NK-92 (cell line): ENCODE data around the gene AEBP1.

Experiments
- DNase-seq: peaks from one replicate; lab custom pipeline; 2025; ENCODE audit not compliant: unreplicated experiment; lab: John Stamatoyannopoulos, UW

Gene AEBP1

DNA sequence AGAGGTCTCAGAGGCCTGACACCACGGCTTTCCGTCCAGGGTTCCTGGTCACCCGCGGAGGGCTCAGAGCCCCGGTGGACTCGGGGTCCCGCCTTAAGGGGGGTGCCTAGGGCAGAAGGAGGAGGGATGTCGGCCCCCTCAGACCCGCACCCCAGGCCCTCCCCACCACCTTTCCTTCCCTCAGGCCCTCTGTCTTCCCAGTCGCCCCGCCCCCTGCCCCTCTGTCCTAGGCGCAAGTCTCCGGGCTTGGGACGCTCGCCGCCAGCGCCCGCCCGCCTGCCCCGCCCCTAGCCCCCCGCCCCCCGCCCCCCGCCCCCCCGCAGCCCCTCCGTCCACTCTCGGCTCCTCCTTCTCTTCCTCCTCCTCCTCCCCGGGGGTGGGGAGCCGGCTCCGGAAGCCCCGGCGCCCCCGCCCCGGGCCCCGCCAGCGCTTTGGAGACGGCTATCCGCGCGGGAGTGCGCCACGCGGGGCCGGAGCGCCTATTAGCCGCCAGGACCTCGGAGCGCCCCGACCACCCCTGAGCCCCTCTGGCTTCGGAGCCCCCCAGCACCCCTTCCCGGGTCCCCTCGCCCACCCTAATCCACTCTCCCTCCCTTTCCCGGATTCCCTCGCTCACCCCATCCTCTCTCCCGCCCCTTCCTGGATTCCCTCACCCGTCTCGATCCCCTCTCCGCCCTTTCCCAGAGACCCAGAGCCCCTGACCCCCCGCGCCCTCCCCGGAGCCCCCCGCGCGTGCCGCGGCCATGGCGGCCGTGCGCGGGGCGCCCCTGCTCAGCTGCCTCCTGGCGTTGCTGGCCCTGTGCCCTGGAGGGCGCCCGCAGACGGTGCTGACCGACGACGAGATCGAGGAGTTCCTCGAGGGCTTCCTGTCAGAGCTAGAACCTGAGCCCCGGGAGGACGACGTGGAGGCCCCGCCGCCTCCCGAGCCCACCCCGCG, at the start of gene AEBP1:
Gene AEBP1, plus strand, starts transcription at position 423 of the 937 bp plus-strand sequence. Its CDS starts 321 bp downstream, at position 744.
- DNase-seq, result no peak

DNA sequence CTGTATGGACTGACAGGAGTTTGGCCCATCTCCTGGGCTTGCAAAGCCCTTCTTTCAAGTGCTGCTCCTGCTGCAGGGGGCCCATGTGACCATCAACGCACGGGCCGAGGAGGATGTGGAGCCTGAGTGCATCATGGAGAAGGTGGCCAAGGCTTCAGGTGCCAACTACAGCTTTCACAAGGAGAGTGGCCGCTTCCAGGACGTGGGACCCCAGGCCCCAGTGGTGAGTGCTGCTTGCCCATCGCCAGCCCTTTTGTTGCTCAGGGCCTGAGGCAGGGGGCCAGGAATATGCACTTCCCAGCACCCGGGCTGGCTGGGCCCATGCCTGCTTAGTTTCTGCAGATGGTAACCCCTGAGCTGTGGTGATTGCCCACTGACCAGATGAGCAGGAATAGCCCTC, 47.5 kb upstream of the AEBP1 start:
- DNase-seq, result no peak

DNA sequence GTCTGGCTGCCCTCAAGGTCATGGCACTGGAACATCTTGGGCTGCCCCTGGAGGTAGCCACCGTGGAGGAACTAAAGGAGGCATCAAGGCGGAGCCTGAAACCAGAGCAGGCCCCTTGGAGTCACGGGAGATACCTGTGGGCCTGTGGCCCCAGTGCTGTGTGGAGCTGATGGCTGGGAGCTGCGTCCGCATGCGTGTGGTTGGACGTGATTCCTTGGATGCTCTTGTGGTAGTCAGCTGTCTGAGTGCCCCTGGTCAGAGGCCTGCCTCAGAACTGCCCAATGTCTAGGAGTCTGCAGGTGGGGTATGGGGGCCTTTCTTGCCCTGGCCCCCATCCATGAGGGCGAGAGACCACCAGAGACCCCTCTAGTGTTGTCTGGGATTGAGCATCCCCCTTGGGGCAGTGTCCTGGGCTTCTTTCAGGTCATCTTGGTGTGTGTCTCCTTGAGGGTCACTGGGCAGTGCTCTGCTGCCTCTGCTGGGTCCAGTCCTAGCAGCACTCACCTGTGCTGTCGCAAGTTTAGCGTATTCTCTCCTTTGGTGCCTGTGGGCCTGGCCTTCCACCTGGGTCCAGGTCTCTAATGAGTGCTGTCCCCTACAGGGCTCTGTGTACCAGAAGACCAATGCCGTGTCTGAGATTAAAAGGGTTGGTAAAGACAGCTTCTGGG, 46.8 kb upstream of the AEBP1 start:
- no peak for DNase-seq

DNA sequence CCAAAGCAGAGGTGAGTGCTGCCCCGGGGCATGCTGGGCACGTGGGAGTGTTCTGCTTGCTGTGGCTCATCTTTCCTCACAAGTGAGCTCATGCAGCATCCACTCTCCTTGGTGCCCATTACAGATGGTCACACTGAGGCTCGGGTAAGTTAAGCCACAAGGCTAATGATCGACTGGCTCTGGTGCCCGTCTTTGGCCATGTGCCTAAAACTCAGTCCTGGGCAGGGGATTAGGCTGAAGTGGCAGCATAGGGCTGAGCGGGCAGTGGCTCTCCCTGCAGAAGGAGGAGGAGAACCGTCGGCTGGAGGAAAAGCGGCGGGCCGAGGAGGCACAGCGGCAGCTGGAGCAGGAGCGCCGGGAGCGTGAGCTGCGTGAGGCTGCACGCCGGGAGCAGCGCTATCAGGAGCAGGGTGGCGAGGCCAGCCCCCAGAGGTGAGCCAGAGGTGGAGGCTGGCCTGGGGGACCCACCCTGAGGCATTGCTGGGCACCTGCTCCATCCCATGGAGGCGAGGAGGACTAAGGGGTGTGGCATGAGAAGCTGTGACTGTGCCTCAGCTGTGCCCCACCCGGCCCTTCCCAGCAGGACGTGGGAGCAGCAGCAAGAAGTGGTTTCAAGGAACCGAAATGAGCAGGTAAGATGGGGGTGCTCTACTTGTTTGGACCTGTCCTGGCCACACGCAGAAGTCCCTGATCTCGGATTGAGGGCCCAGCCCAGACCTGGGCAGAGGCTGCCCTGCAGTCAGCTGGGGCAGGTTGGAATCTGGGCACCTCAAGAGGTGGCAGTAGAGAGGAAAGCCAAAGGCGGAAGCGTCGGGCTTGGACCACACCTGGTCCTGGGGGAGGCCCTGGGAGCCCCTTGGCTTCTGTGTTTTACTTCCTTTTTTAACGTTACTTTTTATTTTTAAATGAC, 46.0 kb upstream of the AEBP1 start:
- DNase-seq, result no peak

DNA sequence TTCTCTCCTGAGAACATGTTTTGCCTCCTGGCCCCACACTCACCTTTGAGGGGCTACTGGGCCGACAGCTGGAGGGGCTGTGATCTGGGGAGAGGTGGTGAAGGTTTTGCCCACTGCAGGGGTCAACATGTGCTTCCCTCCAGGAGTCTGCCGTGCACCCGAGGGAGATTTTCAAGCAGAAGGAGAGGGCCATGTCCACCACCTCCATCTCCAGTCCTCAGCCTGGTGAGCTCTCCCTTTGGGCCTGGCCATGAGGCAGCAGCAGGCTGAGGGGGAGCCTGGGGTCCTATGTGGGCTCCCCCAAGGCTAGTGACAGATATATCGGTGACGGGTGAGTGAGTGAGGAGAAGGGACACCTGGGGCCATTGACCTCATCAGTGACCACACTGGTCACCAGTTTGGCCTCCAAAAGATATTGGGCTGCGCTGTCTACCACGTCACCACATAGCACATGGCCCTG, 45.4 kb upstream of the AEBP1 start:
- DNase-seq, result no peak

DNA sequence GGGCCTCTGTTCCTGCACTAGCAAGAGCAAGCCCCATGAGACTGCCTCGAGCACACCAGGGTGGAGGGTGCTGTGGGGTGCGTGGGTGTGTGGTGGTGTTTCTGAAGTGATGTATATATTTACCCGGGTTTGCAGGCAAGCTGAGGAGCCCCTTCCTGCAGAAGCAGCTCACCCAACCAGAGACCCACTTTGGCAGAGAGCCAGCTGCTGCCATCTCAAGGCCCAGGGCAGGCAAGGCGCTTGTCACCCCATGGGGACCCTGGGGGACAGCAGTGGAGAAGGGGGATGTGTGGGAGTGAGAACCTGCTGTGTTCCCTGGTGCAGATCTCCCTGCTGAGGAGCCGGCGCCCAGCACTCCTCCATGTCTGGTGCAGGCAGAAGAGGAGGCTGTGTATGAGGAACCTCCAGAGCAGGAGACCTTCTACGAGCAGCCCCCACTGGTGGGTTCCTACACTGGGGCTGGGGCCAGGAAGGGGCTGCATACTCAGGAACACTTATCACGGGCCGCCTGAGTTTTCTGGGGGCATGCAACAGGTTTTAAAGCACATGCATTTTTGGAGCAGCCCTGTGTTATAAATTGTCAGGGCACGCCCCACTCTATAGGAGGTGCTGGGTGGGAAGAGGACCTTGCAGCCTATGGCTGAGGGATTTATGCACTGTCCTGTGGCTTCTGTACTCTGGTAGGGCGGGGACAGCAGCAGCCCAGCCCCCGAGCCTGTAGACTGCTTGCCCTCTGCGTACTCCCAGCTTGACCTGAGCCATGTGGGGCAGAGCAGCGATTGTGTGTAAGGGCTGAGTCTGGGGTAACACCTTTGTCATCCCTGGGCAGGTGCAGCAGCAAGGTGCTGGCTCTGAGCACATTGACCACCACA, 44.7 kb upstream of the AEBP1 start:
- DNase-seq, result no peak

DNA sequence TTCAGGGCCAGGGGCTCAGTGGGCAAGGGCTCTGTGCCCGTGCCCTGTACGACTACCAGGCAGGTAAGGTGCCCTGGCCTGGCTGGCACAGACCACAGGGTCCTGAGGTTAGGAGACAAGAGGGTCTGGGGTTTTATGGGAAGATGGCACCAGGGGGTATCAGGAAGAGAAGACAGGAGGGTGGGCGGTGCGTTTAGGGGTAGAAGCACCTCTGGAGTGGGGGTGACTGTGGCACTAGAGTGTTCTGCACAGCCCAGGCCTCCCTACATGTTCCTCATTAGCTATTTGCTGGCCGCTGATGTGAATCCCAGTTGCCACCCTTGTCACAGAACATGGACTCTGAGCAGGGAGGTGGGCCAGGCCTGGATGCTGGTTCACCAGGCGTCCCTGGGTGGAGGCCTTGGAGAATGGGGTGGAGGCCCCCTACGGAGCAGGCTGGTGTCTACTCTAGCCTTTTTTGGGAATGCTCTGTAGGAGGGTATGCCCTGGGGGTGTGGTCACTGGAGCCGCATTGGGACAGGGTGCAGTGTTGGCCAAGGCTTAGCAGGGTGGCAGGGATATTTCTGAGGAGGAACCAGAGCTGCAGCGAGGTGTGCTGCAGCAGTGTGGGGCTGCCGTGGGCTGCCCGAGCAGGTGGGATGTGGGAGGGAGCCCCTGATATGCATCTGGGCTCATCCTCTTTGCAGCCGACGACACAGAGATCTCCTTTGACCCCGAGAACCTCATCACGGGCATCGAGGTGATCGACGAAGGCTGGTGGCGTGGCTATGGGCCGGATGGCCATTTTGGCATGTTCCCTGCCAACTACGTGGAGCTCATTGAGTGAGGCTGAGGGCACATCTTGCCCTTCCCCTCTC, 43.8 kb upstream of the AEBP1 start:
- no peak for DNase-seq

DNA sequence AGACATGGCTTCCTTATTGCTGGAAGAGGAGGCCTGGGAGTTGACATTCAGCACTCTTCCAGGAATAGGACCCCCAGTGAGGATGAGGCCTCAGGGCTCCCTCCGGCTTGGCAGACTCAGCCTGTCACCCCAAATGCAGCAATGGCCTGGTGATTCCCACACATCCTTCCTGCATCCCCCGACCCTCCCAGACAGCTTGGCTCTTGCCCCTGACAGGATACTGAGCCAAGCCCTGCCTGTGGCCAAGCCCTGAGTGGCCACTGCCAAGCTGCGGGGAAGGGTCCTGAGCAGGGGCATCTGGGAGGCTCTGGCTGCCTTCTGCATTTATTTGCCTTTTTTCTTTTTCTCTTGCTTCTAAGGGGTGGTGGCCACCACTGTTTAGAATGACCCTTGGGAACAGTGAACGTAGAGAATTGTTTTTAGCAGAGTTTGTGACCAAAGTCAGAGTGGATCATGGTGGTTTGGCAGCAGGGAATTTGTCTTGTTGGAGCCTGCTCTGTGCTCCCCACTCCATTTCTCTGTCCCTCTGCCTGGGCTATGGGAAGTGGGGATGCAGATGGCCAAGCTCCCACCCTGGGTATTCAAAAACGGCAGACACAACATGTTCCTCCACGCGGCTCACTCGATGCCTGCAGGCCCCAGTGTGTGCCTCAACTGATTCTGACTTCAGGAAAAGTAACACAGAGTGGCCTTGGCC, 43.0 kb upstream of the AEBP1 start:
- DNase-seq, result no peak

DNA sequence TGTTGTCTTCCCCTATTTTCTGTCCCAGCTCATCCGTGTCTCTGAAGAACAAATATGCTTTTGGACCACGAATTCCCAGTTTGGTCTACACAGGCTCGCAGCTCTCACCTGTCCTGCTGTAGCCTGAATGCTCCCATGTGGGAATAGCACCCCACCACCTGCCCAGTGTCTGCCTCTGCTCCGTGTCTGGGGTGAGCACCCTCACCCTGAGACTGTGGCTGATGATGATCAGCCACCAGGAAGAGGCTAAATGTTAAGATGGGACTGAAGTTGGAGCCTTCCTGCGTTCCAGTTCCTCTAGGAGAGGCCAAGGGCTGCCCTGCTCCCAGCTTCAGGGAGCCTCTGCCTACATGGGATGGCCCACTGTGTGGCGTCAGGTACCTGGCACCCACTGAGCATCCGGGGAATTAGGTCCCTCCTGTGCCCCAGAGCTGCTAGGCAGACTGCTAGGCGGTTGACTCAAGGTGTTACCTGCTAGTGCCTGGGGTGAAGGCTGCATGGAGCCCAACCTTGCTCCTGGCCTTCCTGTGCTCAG, 42.4 kb upstream of the AEBP1 start:
- DNase-seq, result no peak

DNA sequence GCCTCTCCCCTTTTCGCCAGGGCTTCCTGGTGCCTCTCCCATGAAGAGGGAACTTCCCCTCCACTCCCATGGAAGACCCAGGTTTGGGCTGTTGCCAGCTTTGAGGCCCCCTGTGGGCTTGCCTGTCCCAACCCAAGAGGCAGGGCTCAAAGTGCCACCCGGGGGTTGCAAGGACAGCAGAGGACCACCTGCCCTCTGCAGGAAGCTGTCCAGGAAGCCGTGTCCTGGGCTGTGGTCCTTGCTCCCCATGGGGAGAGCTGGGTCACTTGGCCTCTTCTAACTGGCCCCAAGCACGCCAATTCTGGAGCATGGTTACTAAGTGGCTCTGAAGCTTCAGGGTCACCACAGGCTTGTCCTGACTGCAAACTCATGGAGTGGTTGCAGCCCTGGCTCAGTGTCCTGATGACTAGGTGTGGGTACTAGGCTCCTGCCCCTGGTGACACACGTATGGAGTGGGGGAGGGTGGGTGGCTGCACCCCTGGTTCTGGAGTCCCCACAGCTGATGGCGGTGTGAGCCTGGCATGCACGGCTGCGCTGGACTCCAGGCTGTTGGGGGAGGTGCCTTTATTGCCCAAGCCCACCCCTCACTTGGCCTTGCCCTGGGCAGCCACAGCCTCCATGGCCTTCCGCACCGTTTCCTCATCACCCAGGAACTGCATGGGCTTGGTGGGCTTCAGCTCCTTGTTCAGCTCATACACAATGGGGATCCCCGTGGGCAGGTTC, 41.8 kb upstream of the AEBP1 start:
- DNase-seq, result no peak

DNA sequence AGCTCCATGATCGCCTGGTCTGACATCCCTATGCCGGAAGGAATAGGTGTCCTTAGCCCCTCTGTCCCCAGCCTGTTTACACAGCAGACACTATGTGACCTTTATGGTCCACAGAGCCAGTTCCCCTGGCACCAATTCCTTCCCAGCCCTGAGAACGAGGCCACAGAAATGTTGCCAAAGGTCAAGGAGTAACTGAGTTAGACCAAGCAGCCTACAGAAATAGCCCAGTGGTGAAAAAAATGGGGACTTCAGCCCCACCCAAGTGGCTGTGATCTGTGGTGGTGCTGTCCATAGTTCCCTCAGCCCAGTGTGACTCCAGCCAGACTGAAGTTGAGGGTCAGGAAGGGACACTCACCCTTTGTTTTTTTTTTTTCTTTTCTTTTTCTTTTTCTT, 41.2 kb upstream of the AEBP1 start:
- no peak for DNase-seq

DNA sequence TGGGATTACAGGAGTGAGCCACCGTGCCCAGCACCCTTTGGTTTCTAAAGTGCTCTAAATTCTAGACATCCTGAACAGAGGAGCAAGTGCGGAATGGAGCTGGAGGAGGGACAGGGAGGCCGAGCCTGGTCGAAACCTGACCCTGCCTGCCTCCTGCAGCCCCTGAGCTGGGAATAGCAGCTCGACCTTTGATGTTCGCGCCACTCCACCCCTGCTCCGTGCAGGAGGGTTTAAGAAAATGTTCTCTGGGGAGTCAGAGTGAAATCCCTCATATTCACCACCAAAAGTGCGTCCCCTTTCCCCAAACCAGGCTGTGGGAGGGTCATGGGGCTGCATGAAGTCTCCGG, 40.6 kb upstream of the AEBP1 start:
- DNase-seq, result no peak

DNA sequence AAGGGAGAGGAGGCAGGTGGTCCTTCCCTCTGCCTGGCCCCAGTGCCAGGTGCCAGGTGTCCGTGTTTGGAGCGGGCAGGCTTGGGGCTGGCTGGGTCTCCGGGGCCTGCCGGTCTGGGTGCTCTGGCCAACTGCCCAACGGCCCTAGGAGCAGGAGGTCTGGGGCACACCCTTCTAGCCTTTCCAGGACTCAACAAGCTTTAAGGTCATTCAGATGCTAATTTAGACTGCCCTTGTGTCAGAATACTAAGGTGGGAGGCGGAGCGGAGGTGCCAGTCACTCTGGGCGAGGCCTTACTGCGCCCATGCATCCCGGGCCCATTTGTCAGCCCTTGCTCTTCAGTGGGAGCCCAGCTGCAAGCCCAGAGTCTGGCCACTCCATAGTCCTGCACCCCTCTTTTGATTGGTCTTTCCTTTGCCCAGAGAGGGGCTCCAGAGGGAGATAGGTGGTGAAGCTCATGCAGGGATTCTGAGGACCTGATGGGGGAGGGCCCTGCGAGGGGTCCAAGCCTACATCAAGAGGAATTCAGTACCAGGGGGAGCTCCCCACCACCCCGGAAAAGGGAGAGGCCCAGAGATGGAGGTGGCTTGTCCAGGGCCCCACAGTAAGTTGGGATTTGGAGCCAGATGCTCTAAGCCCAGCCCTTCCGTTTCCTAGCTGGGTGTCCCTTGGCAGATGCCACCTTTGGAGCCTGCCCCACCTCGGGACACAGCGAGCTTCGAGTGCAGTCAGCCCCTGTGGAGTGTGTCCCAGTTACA, 40.1 kb upstream of the AEBP1 start:
- DNase-seq, result no peak

DNA sequence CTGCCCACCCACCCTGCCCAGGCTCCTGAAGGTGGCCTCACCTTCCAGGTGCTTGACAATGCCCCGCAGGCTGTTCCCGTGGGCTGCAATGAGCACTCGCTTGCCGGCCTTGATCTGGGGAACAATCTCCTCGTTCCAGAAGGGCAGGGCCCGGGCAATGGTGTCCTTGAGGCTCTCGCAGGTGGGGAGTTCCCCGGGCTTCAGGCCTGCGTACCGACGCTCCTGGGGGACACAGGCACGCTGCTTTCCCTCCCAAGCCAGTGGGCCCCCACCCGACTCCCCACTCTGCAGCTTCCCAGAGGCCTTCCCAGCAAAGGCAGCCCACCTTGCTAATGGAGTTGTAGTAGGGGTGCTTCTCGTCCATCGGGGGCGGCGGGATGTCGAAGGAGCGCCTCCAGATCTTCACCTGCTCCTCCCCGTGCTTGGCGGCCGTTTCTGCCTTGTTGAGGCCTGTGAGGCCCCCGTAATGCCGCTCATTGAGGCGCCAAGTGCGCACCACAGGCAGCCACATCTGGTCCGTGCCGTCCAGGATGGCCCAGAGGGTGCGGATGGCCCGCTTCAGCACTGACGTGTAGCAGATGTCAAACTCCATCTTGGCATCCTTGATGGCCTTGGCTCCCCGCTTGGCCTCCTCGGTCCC, 39.2 kb upstream of the AEBP1 start:
- no peak for DNase-seq

DNA sequence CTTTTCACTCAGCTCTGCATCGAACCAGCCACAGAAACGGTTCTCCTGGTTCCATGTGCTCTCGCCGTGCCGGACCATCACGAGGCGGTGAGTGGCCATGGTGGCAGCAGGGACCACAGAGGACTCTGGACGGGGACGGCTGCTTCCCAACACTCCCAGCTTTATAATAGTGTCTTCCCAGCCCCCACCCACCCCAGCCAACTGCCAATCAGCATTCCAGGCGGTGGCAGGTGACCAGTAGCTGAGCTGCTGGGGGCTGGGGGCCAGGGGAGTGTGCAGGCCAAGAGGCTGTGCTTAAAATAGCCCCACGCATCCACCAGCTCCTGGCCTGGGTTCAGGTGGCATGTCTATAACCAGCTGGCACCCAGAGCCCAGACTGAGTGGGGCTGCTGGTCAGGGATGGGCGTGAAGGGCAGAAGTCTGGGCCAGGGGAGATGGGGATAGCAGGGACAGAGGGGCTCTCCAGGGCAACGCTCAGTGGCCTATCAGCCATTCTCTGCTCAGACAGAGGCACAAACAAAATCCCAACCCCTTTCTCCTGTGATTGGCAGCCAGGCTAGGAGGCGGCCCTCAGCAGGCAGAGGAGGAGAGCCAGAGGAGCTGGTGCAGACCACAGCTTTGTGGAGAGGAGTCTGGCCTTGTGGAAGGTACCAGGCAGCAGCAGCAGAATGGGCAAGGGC, 38.6 kb upstream of the AEBP1 start, which contains the start of gene PGAM2:
Gene PGAM2, minus strand, starts transcription at position 137 of the 680 bp plus-strand sequence. Its CDS starts 38 bp downstream, at position 99.
- DNase-seq, result no peak

DNA sequence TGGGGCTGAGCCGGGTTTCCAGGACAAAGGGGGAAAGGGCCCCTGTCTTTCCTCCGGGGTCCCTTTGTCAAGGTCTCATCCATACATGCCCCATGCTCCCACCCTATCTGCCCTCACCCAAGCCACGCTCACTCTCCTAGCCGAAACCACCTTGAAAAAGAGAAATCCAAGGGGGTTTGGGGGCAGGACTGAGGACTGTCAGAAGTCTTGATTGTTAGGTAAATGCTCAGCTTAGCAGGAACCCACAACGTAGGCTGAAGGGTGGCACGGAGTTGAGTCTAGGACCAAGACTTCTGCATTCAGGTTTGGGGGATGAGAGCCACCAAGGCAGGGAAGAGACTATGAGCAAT, 38.1 kb upstream of the AEBP1 start:
- no peak for DNase-seq
